Measurements from ENCODE around the gene OR6B2. TPM values are rescaled to one million over a fixed set of nuclear protein-coding genes. Genes with fewer than 3 reads are reported as not detected.

OR6B2 gene
- total RNA-seq, 6 experiments from 2014 or later: not detected

DNA sequence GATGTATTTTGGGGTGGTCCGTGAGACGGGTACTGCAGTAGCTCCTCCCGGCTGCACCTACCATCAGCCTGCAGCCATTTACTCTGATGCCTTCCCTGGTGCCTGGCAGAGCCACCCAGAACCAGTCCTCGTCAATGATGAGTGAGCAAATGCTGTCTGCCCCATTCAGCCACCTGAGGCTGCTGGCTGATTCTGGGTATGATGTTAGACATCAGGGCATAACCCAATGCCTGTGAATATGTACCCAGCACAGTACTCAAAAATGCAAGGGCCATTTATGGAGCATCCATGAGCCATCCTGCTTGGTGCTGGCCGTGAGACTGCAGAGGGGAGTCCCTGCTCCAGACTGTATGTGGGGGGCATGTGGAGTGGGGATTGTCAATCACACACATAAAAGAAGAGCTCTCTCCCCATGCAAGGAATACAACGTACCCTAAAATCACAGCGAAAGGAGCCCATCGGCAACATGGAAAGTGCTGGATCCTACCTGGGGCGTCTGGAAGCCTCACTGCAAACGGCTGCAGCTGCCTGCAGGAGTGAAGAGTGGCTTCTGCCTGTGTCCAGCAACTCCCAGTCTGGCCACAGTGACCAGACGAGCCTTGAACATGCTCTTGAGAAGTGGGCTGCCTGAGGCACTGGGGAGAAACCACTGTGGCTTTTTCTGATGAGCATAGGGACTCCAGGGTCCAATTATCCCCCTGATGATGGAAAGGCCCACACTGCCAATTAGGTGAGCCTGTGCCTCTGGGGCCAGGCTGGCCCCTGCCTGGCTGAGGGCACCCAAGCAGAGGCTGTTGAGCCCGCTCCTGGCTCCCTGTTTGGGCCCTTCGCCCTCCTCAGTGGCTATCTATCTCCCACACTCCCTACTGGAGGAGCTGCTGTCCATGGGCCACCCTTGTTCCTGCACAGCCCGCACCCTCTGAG lies 2.4 kb upstream of the OR6B2 start:
- H3K4me3 ChIP-seq: no peak overlapping the region
- no peak overlapping the region for H3K27ac ChIP-seq
- DNase-seq (no peak), ATAC-seq (peak in 1 of 4 donors; percentile 32)
- no peaks in the 10 kb centered on the region for H3K27me3 ChIP-seq
- no peaks in the 10 kb centered on the region for H3K36me3 ChIP-seq
- intact Hi-C loops (cut with DNase I): no loop called here
- TF ChIP-seq, protein P1, sequence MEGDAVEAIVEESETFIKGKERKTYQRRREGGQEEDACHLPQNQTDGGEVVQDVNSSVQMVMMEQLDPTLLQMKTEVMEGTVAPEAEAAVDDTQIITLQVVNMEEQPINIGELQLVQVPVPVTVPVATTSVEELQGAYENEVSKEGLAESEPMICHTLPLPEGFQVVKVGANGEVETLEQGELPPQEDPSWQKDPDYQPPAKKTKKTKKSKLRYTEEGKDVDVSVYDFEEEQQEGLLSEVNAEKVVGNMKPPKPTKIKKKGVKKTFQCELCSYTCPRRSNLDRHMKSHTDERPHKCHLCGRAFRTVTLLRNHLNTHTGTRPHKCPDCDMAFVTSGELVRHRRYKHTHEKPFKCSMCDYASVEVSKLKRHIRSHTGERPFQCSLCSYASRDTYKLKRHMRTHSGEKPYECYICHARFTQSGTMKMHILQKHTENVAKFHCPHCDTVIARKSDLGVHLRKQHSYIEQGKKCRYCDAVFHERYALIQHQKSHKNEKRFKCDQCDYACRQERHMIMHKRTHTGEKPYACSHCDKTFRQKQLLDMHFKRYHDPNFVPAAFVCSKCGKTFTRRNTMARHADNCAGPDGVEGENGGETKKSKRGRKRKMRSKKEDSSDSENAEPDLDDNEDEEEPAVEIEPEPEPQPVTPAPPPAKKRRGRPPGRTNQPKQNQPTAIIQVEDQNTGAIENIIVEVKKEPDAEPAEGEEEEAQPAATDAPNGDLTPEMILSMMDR (IDR thresholded peaks at IDR 0.05): no peak
- TF ChIP-seq POLR2A (IDR thresholded peaks at IDR 0.05): no peak
- H3K4me1 ChIP-seq: no peaks in the 10 kb centered on the region
- no peaks in the 10 kb centered on the region for H3K9me3 ChIP-seq
- WGBS (ENCODE audit: insufficient coverage, low coverage, low lambda C conversion rate, missing lambda C conversion rate): 42% methylated on average over 7 of the region's 14 CpGs

DNA sequence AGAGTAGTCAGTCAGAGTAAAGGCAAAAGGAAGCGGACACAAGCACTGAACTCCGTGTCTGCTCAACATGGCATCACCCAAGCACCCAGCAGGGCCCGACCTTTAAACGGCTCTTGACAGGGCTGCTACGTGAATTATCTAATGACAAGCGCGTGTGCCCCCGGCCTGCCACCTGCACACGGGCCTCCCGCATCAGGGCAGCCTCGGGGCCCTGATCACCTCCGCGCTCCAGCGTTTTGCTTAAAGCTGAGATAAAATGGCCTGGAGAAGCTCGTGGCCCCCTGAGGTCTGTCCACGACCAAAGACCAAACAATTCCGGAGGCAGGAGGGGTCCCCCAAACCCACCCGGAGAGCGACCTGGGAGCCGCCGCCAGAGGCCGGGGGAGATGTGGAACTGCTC lies 5.5 kb downstream of the OR6B2 start:
- Histone ChIP-seq H3K4me1 (peaks cover 0 to 15% (median 5%) of the 10 kb centered on the region in 4 donors), H3K27ac (peak overlapping the region; percentile 86 to 94 (median 93)), H3K36me3 (peaks cover 0 to 15% (median 6%) of the 10 kb centered on the region in 4 donors), H3K27me3 (no peaks in the 10 kb centered on the region), H3K4me3 (peak overlapping the region; percentile 94 to 99 (median 99)), H3K9me3 (no peaks in the 10 kb centered on the region)
- TF ChIP-seq POLR2A (IDR thresholded peaks at IDR 0.05): no peak
- TF ChIP-seq, protein P1 (IDR thresholded peaks at IDR 0.05): no peak
- ATAC-seq (peak; percentile 2 to 11 (median 4)), DNase-seq (no peak)
- WGBS (ENCODE audit: insufficient coverage, low coverage, low lambda C conversion rate, missing lambda C conversion rate): 11% methylated on average over 2 of the region's 22 CpGs
- intact Hi-C loops (cut with DNase I): no loop called here

DNA sequence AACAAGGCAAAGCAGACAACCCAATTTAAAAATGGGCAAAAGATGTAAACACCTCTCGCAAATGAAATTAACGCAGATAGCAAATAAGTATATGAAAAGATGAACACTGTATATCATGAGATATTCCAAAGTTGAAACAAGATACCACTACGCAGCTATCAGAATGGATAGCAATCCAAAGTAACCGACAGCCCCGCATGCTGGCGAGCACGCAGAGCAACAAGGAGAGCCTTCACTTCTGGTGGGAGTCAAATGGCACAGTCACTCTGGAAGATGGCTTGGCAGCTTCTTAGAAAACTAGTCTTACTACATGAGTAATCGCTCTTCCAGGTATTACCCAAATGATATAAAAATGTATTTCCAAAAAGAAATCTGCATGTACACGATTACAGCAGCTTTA lies 6.4 kb downstream of the OR6B2 start:
- ATAC-seq (no peak), DNase-seq (no peak)
- no peak for TF ChIP-seq POLR2A (IDR thresholded peaks at IDR 0.05)
- TF ChIP-seq, protein P1 (IDR thresholded peaks at IDR 0.05): no peak
- Histone ChIP-seq H3K36me3 (peaks cover 0 to 20% (median 6%) of the 10 kb centered on the region in 4 donors), H3K4me1 (peaks cover 0 to 15% (median 5%) of the 10 kb centered on the region in 4 donors), H3K4me3 (peak overlapping the region; percentile 94 to 99 (median 99)), H3K27ac (no peak overlapping the region), H3K9me3 (no peaks in the 10 kb centered on the region), H3K27me3 (no peaks in the 10 kb centered on the region)
- 74% methylated on average over 9 of the region's 9 CpGs for WGBS (ENCODE audit: insufficient coverage, low coverage, low lambda C conversion rate, missing lambda C conversion rate)
- intact Hi-C loops (cut with DNase I): no loop called here

DNA sequence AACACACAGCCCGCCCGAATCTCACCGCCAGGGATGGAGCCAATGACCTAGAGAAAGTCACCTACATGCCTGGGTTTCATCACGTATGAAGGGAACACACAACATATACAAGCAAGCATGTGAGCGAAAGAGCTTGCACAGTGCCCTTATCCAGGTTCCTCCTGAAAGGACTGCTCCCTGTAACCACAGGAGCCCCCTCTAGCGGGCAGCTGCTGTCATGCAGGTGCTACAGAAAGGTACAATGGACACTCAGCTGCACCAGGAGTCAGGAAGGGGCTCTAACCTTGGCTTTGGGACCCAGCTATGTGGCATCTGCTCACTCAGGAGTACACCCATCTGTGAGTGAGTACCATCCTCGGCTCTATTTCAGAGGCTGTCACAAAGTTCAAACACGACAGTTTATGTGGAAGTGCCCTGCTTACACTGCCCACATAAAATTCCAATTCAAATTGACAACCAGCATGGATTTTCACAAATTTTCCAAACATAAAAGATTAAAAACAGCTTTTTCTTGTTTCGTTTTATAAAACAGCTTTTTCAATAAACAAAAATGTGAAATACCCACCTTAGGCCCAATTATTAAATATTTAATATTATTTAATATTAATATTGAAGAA lies 8.6 kb downstream of the OR6B2 start:
- ATAC-seq: peak; percentile 47 to 53 (median 49)
- TF ChIP-seq, protein P1 (IDR thresholded peaks at IDR 0.05): peak; percentile 47 to 77 (median 74)
- TF ChIP-seq POLR2A (IDR thresholded peaks at IDR 0.05): no peak

More for the DNA sequence above, 8.6 kb downstream of the OR6B2 start:
- H3K4me1 ChIP-seq: peaks cover 0 to 15% (median 5%) of the 10 kb centered on the region in 4 donors
- H3K27me3 ChIP-seq: no peaks in the 10 kb centered on the region
- H3K27ac ChIP-seq: no peak overlapping the region
- H3K4me3 ChIP-seq: no peak overlapping the region
- peak; percentile 60 to 77 (median 72) for DNase-seq
- WGBS (ENCODE audit: insufficient coverage, low coverage, low lambda C conversion rate, missing lambda C conversion rate): 16% methylated on average over 4 of the region's 9 CpGs
- intact Hi-C loops (cut with DNase I): no loop called here
- H3K36me3 ChIP-seq: peaks cover 0 to 42% (median 17%) of the 10 kb centered on the region in 4 donors
- no peaks in the 10 kb centered on the region for H3K9me3 ChIP-seq

All from right lobe of liver (tissue), 6 donors.